SH-SY5Y (cell line): ENCODE data around the gene NFIL3.

ENCODE experiments used
- GATA2 ChIP-seq: IDR thresholded peaks from 2 replicates; pipeline ENCODE4 v1.6.1; 2011; ENCODE audit warnings: mild to moderate bottlenecking, low read depth, low read length
- GATA3 ChIP-seq: IDR thresholded peaks from 2 replicates; pipeline ENCODE4 v1.6.1; 2011; ENCODE audit warnings: low read depth, mild to moderate bottlenecking, low read length, moderate library complexity

The NFIL3 gene

DNA sequence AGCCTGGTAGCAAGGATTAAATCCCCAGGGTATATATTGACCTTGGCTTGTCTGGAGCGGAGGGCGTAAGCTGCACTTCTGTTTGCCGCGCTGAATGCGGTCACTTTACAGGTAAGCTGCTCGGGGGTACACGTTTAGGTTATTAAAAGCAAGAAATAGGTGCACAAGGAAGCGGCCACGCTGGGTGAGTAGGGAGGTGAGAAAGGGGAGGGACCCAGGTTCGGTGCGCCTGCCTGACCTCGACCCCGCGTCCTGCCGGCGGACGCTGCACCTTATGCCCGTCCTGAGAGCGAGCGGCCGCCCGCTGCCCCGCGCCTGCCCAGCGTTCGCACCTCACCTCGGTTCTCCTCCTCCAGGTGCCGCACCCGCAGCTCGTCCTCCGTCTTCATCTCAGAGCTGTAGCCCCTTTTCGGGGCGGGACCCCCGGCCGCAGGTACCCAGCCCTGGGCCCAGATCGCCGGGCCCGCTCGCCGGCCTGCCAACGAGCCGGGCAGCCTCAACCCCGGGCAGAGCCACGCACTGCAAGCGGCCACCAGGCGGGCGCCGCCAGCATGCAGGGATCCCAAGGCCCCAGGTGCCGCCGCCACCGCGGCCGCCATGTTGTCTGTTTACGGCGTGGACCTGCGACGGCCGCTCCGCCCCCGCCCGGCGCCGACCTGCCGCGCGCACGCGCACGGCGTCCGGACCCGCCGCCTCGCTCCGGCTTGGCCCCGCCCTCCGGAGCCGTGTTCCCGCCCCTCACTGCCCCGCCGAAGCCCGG lies 62.2 kb downstream of the NFIL3 start, which contains the start of gene AUH:
Gene AUH, minus strand, starts transcription at position 628 of the 760 bp plus-strand sequence. Its CDS starts 29 bp downstream, at position 599.
- TF ChIP-seq GATA2 (no peak), GATA3 (no peak)

DNA sequence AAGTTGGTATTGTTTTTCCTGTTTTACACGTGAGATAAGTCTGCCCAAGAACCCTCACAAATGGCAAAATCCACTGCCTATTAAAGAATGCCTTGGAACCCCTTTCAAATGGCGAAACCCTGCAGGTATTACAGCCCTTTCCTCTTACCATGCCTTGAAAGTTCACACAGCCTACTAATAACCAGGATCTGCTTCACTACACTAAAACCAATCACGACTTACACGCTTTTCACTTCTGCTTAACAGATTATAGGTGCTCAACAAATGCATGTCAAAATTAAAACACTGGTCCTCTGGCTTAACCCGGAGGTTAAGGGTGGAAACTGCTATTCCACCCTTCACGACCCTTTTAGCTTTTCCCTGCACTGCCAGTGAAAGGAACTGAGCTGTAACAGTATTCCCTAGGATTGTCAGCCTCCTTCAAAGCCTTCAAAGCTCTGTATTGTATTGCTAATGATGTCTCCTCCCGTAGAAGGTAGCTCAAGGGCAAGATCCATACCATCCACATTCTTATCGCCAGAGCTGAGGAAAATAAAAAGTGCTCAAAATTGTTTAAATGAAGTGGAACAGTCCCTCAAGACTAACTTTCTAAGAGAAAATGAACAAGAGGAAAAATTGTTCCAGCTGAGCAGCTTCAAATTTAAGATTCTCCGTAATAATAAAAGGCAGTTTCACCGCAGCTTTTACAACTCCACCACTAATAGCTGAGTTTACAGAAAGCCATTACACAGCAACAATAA lies 62.9 kb downstream of the NFIL3 start:
- TF ChIP-seq GATA2 (no peak), GATA3 (no peak)

DNA sequence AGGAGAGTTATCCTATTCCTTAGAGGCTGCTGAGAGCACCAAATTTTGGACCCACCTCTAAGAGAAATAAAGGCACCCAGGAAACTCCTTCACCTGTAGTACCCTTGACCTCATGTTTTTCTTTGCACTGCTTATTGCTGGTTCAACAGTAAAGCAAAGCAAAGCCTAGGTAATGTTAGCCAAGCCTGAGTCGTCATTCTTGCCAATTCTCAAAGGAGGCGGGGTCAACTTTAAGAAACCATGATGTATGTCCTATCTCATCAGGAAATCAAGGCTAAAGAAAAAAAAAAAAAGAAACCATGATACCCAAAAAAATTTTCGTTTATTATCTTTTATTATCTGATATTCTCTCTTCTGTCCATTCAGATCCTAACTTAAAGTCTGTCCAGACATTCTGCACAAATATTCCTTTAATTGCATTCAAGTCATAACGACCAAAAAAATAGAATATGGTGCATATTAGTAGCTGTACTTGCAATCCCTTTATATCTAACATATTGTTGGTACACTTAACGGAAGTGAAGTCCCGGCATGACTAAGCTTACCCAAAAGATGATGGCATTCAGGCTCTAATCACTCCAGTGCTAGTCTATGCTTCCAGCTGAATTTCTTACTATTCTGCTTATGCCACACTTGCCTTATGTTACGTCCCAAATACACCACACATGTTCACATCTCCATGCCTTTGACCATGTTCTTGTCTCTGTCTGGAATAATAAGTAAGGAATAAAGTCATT lies 63.7 kb downstream of the NFIL3 start:
- TF ChIP-seq GATA2 (no peak), GATA3 (no peak)

DNA sequence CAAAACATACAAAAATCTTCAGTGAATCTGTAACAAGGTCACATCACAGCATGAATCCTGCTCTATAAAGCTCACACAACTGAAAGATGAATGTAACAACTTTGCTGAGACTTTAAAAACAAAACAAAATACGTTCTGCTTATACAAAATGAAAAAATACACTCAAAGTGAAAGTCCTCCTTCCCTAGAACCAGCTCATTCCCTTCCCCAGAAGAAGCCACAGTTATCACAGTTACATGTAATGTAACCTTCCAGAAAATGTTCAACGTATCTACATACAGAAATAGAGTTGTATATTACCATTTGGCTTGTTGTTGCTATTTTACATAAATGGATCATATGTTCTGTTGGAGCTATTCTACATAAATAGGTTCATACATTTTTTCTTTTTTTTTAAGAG lies 64.5 kb downstream of the NFIL3 start:
- TF ChIP-seq GATA2 (no peak), GATA3 (no peak)
